Colonic mucosa (tissue), 4 donors: ENCODE data around the gene SH3RF1. TPM values are rescaled to one million over a fixed set of nuclear protein-coding genes. Genes with fewer than 3 reads are reported as not detected.
A peak's percentile ranks its signal among the peaks of the same experiment; 100 is the strongest.

Source experiments
- DNase-seq: peaks from one replicate; pipeline ENCODE4 v3.0.0-alpha.2; 2020
- H3K27ac ChIP-seq: fragments of 200-600 bp; one replicate; pipeline ENCODE4 v1.8.0; 2021
- H3K27me3 ChIP-seq: fragments of 200-600 bp; one replicate; pipeline ENCODE4 v1.8.0; 2021
- H3K36me3 ChIP-seq: fragments of 200-600 bp; one replicate; pipeline ENCODE4 v1.8.0; 2021
- H3K4me1 ChIP-seq: fragments of 200-600 bp; one replicate; pipeline ENCODE4 v1.8.0; 2021; ENCODE audit warnings: mild to moderate bottlenecking
- H3K4me3 ChIP-seq: fragments of 200-600 bp; one replicate; pipeline ENCODE4 v1.8.0; 2021
- H3K9ac ChIP-seq, 2 donors: one replicate each; pipeline ENCODE4 v1.7.0; 2013; ENCODE audit warnings: control low read depth in 2 of 2, low read depth in 2 of 2, low read length in 2 of 2
- H3K9me3 ChIP-seq: fragments of 200-600 bp; one replicate; pipeline ENCODE4 v1.8.0; 2021
- CTCF ChIP-seq: fragments of 200-600 bp; IDR thresholded peaks from one replicate; pipeline ENCODE4 v1.8.0; 2022; ENCODE audit warnings: antibody characterized with exemption, mild to moderate bottlenecking
- intact Hi-C: fragments of 100-400 bp; cut with DNase I; formaldehyde crosslinking; loops from one replicate; pipeline ENCODE4 v1.14.1; 2022
- total RNA-seq, 2 donors: library from RNA; stranded (reverse); fragmentation: NEBNext Ultra II Directional in 1 of 2; extraction: Animal tissue kit (Norgen Biotek cat#: 25700) in 1 of 2; gene quantifications; one replicate each; pipeline ENCODE4 v1.2.1, GENCODE V29; 2021
- donor health status: healthy.
- donor health status: DM: no; HTN: no; CAD: no.
- donor health status: DM: no; HTN: no; CAD: no.

Gene SH3RF1
- total RNA-seq, 2 donors from 2014 or later = 50.2 to 77.1 TPM

GRCh38 chr4:169258141-169258540 lies 12.6 kb downstream of the SH3RF1 start:
- Histone ChIP-seq H3K4me1 (peaks cover 14% of the 10 kb centered on the region), H3K4me3 (no peak overlapping the region), H3K27me3 (no peaks in the 10 kb centered on the region), H3K9ac (no peak overlapping the region), H3K27ac (no peak overlapping the region), H3K9me3 (no peaks in the 10 kb centered on the region), H3K36me3 (no peaks in the 10 kb centered on the region)
- intact Hi-C loops = no loop called here
- TF ChIP-seq CTCF = no peak
- DNase-seq = no peak

- no peaks in the 10 kb centered on the region for H3K9me3 ChIP-seq
- peaks cover 17% of the 10 kb centered on the region for H3K4me1 ChIP-seq
- no peak for TF ChIP-seq CTCF
- H3K27me3 ChIP-seq = no peaks in the 10 kb centered on the region
- H3K27ac ChIP-seq = peak overlapping the region; percentile 35
- DNase-seq = no peak
- no peaks in the 10 kb centered on the region for H3K36me3 ChIP-seq
- peak overlapping the region in 1 of 2 donors; percentile 4 for H3K9ac ChIP-seq
- H3K4me3 ChIP-seq = no peak overlapping the region
- intact Hi-C loops = no loop called here
These were observed 13.6 kb downstream of the SH3RF1 start for GRCh38 chr4:169256856-169257761.

GRCh38 chr4:169256101-169256612 lies 14.6 kb downstream of the SH3RF1 start:
- peak overlapping the region; percentile 35 for H3K27ac ChIP-seq
- no peaks in the 10 kb centered on the region for H3K9me3 ChIP-seq
- intact Hi-C loops = no loop called here
- no peak for DNase-seq
- no peaks in the 10 kb centered on the region for H3K27me3 ChIP-seq
- H3K4me3 ChIP-seq = no peak overlapping the region
- H3K36me3 ChIP-seq = no peaks in the 10 kb centered on the region
- TF ChIP-seq CTCF = no peak
- H3K9ac ChIP-seq = no peak overlapping the region
- H3K4me1 ChIP-seq = peaks cover 17% of the 10 kb centered on the region

- no peak overlapping the region for H3K27ac ChIP-seq
- H3K4me1 ChIP-seq = peaks cover 17% of the 10 kb centered on the region
- no peak overlapping the region for H3K4me3 ChIP-seq
- no peaks in the 10 kb centered on the region for H3K9me3 ChIP-seq
- H3K27me3 ChIP-seq = no peaks in the 10 kb centered on the region
- no peaks in the 10 kb centered on the region for H3K36me3 ChIP-seq
- peak overlapping the region in 1 of 2 donors; percentile 19 for H3K9ac ChIP-seq
- no peak for TF ChIP-seq CTCF
- intact Hi-C loops = no loop called here
- peak; percentile 42 for DNase-seq
These were observed 16.2 kb downstream of the SH3RF1 start for GRCh38 chr4:169254546-169254983.

GRCh38 chr4:169253904-169254303 lies 16.9 kb downstream of the SH3RF1 start:
- TF ChIP-seq CTCF = no peak
- Histone ChIP-seq H3K4me1 (peaks cover 17% of the 10 kb centered on the region), H3K27ac (peak overlapping the region; percentile 74), H3K9ac (no peak overlapping the region), H3K36me3 (no peaks in the 10 kb centered on the region), H3K9me3 (no peaks in the 10 kb centered on the region), H3K27me3 (no peaks in the 10 kb centered on the region), H3K4me3 (no peak overlapping the region)
- DNase-seq = no peak
- intact Hi-C loops = no loop called here
